Parathyroid adenoma (tissue), 2 donors: Measurements from ENCODE around the gene PID1.

ENCODE experiments used
- H2AFZ ChIP-seq: fragments of 300-600 bp; sonication (generic); one replicate; pipeline ENCODE4 v1.7.0; 2017; ENCODE audit warnings: antibody characterized with exemption, mild to moderate bottlenecking
- H3K27ac ChIP-seq: fragments of 300-600 bp; sonication (generic); one replicate; pipeline ENCODE4 v1.7.0; 2017
- H3K27me3 ChIP-seq: fragments of 300-600 bp; sonication (generic); one replicate; pipeline ENCODE4 v1.7.0; 2017; ENCODE audit warnings: low read length; ENCODE audit not compliant: control insufficient read depth, insufficient read depth
- H3K36me3 ChIP-seq: fragments of 300-600 bp; sonication (generic); one replicate; pipeline ENCODE4 v1.7.0; 2017; ENCODE audit warnings: low read length; ENCODE audit not compliant: control insufficient read depth, insufficient read depth
- H3K4me1 ChIP-seq: fragments of 300-600 bp; sonication (generic); one replicate; pipeline ENCODE4 v1.7.0; 2017; ENCODE audit warnings: control low read depth
- H3K4me2 ChIP-seq: fragments of 300-600 bp; sonication (generic); one replicate; pipeline ENCODE4 v1.7.0; 2017; ENCODE audit warnings: low read length
- H3K4me3 ChIP-seq: fragments of 300-600 bp; sonication (generic); one replicate; pipeline ENCODE4 v1.7.0; 2017; ENCODE audit warnings: low read depth, low read length
- H3K79me2 ChIP-seq: fragments of 300-600 bp; sonication (generic); one replicate; pipeline ENCODE4 v1.7.0; 2017; ENCODE audit warnings: control low read depth
- H3K9ac ChIP-seq: fragments of 300-600 bp; sonication (generic); one replicate; pipeline ENCODE4 v1.7.0; 2017; ENCODE audit warnings: mild to moderate bottlenecking
- H3K9me3 ChIP-seq: fragments of 300-600 bp; sonication (generic); one replicate; pipeline ENCODE4 v1.7.0; 2017; ENCODE audit warnings: low read length; ENCODE audit not compliant: control insufficient read depth
- CTCF ChIP-seq: fragments of 300-600 bp; sonication (generic); IDR thresholded peaks from one replicate; pipeline ENCODE4 v1.7.0; 2017; ENCODE audit warnings: antibody characterized with exemption, mild to moderate bottlenecking
- donor health status: primary hyperparathyroidism.

Gene PID1

DNA sequence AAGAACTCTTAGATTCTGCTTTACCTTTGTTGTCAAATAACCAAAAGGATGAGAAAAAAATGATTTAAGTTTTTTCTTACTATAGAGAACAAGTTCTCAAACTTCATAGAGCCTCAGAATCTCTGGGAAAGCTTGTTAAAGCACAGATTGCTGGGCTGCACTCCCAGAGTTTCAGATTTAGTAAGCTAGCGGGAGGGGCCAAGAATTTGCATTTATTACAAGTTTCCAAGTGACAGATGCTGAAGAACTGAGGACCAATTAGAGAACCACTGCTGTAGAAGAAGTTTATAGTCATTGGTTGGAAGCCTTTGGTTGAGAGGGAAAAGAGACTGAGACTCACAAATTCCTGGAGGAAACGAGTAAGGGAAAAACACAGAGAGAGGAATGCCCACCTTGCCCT is 32.1 kb downstream of the PID1 start:
- no peak overlapping the region for H3K27ac ChIP-seq
- no peak overlapping the region for H3K4me2 ChIP-seq
- no peaks in the 10 kb centered on the region for H3K79me2 ChIP-seq
- H3K27me3 ChIP-seq: no peaks in the 10 kb centered on the region
- no peak for TF ChIP-seq CTCF
- no peak overlapping the region for H3K9ac ChIP-seq
- H3K4me1 ChIP-seq: no peaks in the 10 kb centered on the region
- no peak overlapping the region for H2AFZ ChIP-seq
- no peaks in the 10 kb centered on the region for H3K9me3 ChIP-seq
- H3K4me3 ChIP-seq: no peak overlapping the region
- no peaks in the 10 kb centered on the region for H3K36me3 ChIP-seq

DNA sequence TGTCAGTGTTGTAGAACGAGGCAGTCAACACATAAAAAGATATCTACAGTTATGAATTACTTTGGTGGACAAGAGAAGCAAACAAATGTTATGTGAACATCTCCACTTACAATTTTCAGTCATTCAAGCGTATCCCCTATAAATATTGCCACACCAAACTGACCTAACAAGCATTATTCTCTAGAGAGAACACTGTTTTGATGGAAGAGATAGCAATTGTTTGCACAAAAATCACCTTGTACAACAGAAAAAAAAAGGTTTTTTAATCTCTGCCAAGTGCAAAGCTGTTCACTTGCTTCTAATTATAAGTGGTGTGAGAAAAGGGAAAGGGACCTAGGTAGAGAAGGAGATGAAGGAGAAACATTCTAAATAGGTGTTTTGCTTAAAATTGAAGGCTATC is 33.8 kb downstream of the PID1 start:
- no peak for TF ChIP-seq CTCF
- H3K36me3 ChIP-seq: no peaks in the 10 kb centered on the region
- no peak overlapping the region for H2AFZ ChIP-seq
- H3K27me3 ChIP-seq: no peaks in the 10 kb centered on the region
- no peaks in the 10 kb centered on the region for H3K9me3 ChIP-seq
- no peaks in the 10 kb centered on the region for H3K4me1 ChIP-seq
- H3K4me2 ChIP-seq: no peak overlapping the region
- H3K27ac ChIP-seq: no peak overlapping the region
- no peak overlapping the region for H3K9ac ChIP-seq
- no peak overlapping the region for H3K4me3 ChIP-seq
- H3K79me2 ChIP-seq: no peaks in the 10 kb centered on the region

- Histone ChIP-seq H3K79me2 (no peaks in the 10 kb centered on the region), H2AFZ (no peak overlapping the region), H3K4me2 (no peak overlapping the region), H3K4me1 (no peaks in the 10 kb centered on the region), H3K9ac (no peak overlapping the region), H3K36me3 (no peaks in the 10 kb centered on the region), H3K4me3 (no peak overlapping the region), H3K27me3 (no peaks in the 10 kb centered on the region), H3K9me3 (no peaks in the 10 kb centered on the region), H3K27ac (no peak overlapping the region)
- no peak for TF ChIP-seq CTCF
Measured at GRCh38 chr2:229235131-229235914, 35.8 kb downstream of the PID1 start.

GRCh38 chr2:229231885-229232284 is 39.2 kb downstream of the PID1 start:
- no peaks in the 10 kb centered on the region for H3K79me2 ChIP-seq
- H3K27me3 ChIP-seq: no peaks in the 10 kb centered on the region
- H2AFZ ChIP-seq: no peak overlapping the region
- H3K4me2 ChIP-seq: no peak overlapping the region
- H3K9ac ChIP-seq: no peak overlapping the region
- no peak overlapping the region for H3K4me3 ChIP-seq
- H3K27ac ChIP-seq: no peak overlapping the region
- no peak for TF ChIP-seq CTCF
- H3K36me3 ChIP-seq: no peaks in the 10 kb centered on the region
- no peaks in the 10 kb centered on the region for H3K4me1 ChIP-seq
- H3K9me3 ChIP-seq: no peaks in the 10 kb centered on the region

DNA sequence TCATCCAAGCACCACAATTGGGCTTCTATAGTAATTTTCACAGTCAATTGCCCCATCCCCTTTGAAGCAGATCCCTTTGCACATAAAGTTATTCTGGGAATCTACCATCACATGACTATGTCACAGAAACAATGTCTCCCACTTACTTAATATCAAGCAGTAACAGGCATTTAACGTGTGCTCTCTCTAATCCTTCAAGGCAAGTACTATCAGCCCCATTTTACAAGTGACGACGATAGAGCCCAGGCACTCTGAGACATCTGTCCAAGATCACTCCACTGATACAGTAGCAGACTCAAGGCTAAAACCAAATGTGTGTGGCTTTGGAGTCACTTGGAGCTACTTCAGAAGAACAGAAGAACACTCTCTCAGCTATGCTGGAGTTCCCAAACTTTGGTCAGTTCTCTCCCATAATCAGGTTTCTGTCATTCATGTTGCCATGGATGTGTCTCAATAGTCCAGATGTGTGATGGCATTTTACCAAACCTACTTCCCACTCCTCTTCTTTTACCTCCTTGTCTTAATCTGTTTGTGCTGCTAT is 39.7 kb downstream of the PID1 start:
- Histone ChIP-seq H3K36me3 (no peaks in the 10 kb centered on the region), H3K4me2 (no peak overlapping the region), H2AFZ (no peak overlapping the region), H3K9me3 (no peaks in the 10 kb centered on the region), H3K4me1 (no peaks in the 10 kb centered on the region), H3K4me3 (no peak overlapping the region), H3K27ac (no peak overlapping the region), H3K27me3 (no peaks in the 10 kb centered on the region), H3K79me2 (no peaks in the 10 kb centered on the region), H3K9ac (no peak overlapping the region)
- no peak for TF ChIP-seq CTCF
